RCC 7860 (cell line): ENCODE data around the gene NAT9.

Source experiments
- DNase-seq: peaks from one replicate; pipeline ENCODE4 v3.0.0-alpha.2; 2015; ENCODE audit warnings: low spot score
- FAIRE-seq: peaks from 2 replicates; lab custom pipeline; 2012; peaks lifted over from hg19 to GRCh38; lab: Jason Lieb, UNC

The NAT9 gene, protein sequence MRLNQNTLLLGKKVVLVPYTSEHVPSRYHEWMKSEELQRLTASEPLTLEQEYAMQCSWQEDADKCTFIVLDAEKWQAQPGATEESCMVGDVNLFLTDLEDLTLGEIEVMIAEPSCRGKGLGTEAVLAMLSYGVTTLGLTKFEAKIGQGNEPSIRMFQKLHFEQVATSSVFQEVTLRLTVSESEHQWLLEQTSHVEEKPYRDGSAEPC

GRCh38 chr17:74776044-74776962, at the start of gene NAT9:
Gene NAT9, minus strand, starts transcription at chr17:74776345. Its CDS starts 647 bp downstream, at chr17:74775698.
- FAIRE-seq: no peak
- DNase-seq: peak; percentile 86

DNA sequence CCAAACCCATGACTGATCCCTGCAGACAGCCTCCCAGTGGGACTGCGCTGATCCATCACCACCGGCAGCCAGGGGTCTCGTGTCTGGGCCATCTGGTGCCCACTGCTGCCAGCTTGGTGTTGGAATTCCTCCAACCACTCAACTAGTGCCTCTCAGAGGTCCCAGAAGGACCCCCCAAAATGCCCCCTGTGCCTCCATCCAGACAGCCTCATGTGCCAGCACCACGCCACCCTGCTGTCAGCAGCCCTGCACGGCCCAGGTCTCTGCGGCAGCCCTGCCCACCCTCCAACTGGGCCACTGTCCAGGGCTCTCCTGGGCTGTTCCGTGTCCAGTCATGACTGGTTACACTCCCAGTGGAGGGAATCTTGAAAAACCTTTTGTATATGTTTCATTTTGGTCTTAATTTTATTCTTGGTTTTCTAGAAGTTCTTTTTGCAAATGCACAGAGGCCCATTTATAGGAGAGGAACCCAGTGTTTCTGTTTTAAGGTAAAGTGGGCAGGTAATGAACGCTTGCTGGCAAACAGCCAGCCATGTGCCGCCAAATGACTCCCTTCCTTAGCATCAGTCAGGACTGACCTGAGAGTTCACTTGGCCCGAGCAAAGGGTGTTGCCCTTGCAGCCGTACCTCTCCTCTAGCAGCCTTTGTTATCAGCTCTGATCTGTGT, 48.9 kb upstream of the NAT9 start:
- FAIRE-seq: no peak
- DNase-seq: no peak

GRCh38 chr17:74822939-74823367, 46.8 kb upstream of the NAT9 start:
- FAIRE-seq: no peak
- DNase-seq: no peak

DNA sequence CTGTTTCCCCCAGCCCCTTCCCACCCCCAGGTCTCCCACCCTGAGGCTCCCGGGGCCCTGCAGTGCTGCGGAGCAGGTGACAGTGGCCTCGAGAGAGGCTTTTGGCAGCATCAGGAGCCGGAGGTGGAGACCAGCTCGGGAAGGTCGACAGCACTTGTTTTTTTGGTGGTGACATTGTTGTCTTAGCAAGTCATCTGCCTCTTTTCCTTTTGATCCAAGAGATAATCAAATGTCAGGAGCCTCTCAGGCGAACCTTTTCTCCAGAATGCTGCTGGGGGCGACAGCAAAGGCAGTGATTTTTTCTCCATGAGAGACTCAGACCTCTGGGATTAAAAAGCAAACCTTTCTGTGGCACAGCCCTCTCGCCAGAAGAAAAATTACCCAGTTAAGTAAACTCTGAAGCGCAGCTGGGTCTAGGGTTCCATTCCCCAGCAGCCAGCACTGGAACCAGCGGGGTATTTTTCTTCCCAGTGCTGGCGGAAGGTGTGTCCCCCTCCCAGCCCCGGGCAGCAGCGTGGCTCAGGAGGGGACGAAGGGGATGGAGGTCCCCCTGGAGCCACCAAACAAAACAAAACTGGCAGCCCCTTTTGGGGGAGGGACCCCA, 46.3 kb upstream of the NAT9 start:
- FAIRE-seq (no peak), DNase-seq (no peak)

- FAIRE-seq: no peak
- DNase-seq: no peak
These were observed 45.6 kb upstream of the NAT9 start for GRCh38 chr17:74821655-74822334.

- FAIRE-seq (no peak), DNase-seq (no peak)
These were observed 43.8 kb upstream of the NAT9 start for GRCh38 chr17:74819801-74820436.

DNA sequence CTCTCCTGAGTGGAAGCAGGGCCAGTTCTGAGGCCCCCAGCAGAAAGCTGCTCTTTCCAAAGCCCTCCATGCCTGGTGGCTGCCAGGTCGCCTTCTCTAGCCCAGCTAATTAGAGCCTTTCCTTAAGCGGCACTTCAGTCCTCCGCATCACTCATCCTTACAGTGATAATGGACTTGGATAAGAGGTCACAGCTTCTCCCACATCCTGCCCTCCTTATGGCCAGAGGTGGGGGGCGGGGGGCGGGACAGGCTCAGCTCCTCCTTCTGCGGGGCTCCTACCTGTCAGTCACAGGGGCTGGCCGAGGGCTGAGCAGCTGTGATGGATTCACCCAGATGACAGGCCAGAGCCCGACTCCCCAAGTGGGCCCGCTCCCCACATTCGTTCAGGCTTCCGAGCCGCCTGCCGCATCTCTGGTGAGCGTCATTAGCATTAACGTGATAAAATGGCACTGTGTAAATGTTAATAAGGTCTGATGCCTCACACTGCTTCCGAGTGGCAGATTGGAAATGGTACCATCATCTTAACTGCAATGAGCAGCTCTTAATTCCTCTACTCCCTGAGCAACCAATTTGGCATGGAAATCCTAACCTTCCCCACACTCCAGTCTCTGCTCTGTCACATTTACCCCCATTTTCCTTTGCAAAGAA, 42.3 kb upstream of the NAT9 start:
- no peak for FAIRE-seq
- no peak for DNase-seq

GRCh38 chr17:74816905-74817620, 40.9 kb upstream of the NAT9 start:
- FAIRE-seq: no peak
- DNase-seq: no peak

DNA sequence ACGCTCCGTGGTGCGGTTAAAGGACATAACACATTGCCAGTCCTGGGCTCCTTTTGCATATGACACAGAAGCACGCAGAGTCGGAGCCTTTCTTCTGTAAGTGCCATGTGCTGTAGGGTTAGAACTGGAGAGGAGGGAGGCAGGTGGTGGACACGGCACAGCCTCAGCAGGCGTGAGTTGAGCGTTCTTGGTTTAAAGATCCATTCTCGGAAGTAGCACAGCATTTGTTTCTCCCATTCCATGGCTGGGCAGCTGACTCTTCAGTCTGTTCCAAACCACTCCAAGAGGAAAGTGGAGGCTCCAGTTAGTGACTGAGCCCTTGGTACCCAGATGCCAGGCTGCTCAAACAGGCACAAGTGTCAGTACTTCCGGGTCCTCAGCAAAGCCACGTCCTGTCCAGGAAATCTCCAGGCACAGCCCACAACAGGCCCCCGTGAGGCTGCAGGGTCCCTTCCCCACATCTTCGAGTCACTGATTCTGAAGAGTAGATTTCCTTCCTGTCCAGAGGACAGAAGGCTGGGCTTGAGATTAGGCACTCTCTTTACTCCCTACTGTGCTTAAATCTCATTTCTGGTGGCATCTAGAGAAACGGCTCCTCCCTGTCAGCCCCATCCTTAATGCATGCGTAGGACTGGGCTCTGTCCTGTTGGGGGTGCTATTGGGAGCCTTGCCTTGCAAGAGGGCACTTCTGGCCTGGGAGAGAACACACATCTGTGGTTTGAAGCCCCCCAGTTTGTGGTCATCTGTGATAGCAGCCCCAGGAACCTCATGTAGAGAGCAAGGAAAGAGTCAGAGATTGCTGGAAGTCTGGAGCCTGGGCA, 39.6 kb upstream of the NAT9 start:
- DNase-seq: no peak

GRCh38 chr17:74815067-74815466, 38.9 kb upstream of the NAT9 start:
- DNase-seq: no peak
- no peak for FAIRE-seq

More for the DNA sequence above, 39.6 kb upstream of the NAT9 start:
- no peak for FAIRE-seq

DNA sequence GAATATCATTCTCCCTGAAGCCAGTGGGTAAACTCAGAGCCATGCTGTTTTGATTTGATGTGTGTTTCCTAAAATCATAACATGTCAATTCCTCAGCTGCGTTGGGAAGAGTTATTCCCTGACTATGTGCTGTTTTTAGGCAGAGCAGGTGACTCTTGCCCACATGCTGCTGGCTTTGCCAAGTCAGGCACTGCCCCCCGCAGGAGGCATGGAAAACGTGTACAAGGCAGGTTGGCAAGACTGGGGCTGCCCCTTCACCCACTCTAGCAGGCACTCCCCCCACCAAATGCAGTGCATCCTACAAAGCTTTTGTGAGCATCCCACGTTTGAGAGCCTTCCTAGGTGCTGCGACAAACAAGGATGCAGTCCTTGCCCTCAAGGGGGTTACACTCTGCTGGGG, 38.3 kb upstream of the NAT9 start:
- FAIRE-seq (no peak), DNase-seq (no peak)

DNA sequence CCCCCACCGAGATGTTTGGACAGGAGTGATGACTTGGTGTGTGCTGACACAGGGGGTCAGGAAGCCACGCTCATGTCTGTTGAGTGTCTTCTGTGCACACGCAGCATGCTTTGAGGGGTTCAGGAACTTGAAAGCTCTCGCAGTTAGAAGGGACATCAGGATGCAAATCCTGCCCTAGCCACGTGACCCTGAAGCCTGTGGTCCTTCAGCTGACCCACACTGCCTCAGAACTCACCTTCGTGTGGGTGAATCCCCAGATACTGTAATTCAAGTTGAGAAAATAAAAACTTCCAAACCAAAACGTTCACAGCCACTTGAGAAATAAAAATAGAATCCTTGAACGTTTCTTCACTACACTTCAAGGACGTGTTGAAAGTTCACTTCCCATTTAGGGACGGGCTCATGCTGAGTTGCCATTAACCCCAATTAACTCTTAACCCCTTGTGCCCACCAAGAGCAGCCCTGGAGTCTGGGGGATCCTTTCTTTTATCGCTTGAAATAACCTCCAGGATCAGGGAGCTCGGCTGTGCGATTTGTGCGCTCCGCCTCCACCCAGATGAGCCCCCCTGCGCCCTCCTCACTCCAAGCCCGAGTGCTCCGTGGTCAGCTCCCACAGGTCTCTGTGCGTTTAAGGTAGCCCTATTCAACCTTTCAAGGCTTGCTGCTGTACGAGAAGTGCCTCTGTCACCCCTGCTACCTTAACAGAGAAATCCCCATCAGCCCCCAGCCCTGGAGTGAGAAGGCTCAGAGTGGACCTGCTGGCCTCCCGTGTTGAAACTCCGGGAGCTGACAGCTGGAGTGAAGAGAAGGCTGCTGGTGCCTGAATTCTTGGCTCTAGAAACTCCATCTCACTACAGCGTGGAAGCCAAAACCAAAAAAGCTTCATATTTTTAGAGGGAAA, 36.2 kb upstream of the NAT9 start:
- DNase-seq (no peak), FAIRE-seq (no peak)

- DNase-seq (peak; percentile 9), FAIRE-seq (peak; percentile 71)
These were observed 34.7 kb upstream of the NAT9 start for GRCh38 chr17:74810699-74811485.

DNA sequence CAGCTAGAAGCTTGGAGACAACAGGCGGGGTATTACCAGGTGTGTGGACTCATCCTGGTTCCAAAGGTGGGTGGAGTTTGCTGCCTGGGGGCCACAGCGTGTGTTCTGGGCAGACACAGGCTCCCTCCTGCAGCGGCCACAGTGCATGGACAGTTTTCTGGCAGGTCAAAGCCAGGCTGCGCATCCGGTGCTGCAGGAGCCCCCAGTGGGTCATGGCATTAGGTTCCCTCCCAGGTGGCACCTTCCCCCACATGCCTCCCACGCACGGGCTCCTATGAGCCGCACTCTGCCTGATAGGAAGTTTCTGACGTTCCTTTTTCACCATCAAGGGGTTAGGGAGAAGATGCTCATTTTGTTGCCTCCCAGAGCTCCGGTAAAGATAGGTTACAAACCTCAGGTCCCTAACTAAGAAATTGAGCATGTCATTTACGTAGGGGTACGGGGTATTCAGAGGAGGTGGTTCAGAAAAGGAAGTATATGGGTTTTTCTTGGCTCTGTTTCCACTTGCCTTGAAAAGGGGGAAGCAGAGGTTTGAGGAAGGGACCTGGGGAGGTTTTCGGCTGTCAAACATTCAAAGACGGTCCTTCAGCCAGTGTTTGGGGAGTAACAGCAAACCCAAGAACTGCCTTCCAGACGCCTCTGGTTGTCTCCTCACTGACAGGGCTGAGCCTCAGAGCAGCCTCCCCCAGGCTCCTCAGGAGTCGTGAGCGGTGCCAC, 32.7 kb upstream of the NAT9 start:
- DNase-seq (no peak), FAIRE-seq (no peak)

DNA sequence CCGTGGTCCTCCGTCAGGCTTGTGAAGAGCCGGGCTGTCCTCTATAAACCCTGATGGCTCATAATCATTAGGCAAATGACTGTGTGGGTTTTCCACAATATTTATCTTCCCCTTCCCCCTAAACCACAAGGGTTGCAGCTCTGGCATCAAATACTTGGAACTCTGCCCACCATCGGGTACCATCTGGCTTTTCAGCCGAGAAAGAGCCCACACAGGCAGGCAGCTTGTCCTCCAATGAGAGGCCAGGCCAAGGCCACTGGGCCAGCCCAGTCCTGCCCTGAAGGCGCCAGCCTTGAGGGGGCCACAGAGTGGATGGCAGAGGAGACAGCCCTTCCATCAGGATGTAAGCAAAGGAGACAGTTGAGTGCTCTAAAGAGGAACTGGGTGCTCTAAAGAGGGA, 31.8 kb upstream of the NAT9 start:
- DNase-seq (no peak), FAIRE-seq (no peak)

DNA sequence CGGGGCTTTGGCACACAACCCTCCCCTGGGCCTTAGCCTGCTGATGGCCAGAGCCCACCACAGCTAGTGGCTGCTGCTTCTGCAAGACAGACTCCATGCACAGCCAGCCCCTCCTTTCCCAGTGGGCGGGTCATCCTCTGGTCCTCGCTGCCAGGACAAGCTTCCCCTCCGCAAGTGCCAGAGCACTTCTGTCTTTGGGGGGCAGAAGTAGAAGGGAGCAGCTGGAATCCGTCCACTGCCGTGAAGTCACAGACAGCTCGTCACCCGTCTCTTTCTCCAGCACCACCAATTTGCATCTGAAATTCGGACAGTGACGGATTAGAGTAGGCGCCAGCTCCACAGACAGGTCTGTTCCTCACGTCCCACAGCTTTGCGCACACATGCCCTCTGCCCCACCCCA, 31.3 kb upstream of the NAT9 start:
- no peak for FAIRE-seq
- no peak for DNase-seq
